GM18505 (cell line): ENCODE results near the gene TAF10.

Experiments used
- ATAC-seq: cut with Tn5 transposase; IDR thresholded peaks from one replicate; pipeline ENCODE4 v1.9.1; 2021; ENCODE audit not compliant: unreplicated experiment
- POLR2A ChIP-seq: IDR thresholded peaks from 4 replicates; pipeline ENCODE4 v1.6.1; 2011; ENCODE audit warnings: borderline replicate concordance; ENCODE audit not compliant: insufficient read depth, insufficient read length; ENCODE audit errors: extremely low read depth

TAF10 gene

DNA sequence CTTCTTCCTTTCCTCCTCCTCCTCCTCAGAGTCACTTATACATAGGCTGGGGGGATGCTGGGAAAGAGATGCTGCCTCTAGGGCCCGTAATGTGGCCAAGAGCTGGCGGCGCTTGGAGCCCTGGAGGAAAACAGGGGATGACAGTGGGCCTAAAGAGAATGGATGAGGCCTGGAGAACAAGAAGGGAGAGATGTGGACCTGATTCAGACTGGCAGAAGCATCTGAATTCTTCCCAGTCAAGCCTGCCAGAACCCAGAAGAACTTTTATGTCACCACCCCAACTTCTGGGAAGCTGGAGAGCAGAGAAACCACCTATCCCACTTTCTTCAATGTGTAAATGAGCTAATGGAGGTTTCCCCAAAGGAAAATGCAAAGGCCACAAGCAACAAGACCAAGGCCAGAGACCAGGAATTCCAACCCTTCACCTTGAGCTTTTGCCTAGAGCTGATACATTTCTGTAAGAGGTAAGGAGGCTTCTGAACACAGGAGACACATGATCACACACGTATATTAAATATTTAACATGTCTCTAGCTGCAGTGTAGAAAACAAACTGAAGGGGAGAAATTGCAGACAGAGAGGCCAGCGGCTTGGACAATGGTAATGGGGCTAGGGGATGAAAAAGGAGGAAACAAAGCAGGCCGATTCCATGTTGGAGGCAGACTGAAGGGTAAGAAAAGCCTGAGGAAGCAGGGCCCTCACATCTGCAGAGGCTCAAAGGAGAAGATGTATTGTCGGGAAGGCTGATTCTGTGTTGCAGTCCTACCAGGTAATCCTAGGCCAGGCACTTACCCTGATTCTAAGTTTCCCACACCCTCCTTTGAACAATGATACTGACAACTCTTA, 9.7 kb downstream of the TAF10 start:
- ATAC-seq = no peak
- no peak for TF ChIP-seq POLR2A

GRCh38 chr11:6601041-6601461, 11.0 kb downstream of the TAF10 start:
- TF ChIP-seq POLR2A = no peak
- ATAC-seq = no peak

DNA sequence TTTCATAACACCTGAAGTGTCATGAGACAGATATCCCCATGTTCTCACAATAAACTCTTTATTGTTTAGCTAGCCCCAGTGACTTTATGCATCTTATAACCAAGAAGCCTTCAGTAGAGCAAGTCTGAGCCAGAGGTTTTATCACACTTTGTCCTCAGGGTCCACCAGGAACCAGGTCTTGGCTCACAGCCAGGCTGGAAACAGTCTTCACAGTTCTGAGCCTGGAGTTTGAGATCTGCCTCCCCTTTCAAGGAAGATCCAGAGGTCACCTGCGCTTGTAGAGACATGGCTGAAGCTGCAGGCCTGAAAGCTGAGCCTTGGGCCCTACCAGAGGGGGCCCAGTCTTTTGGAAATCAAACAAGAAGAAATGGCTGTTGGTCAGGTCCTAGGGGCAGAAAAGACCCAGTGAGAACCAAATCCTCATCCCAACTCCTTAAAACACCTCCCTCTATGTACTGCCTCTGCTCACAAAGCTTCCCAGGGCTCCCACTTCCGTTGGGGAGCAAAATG, 12.1 kb downstream of the TAF10 start:
- no peak for ATAC-seq
- TF ChIP-seq POLR2A = no peak

GRCh38 chr11:6599449-6599848, 12.6 kb downstream of the TAF10 start:
- no peak for TF ChIP-seq POLR2A
- no peak for ATAC-seq

GRCh38 chr11:6598555-6598954, 13.5 kb downstream of the TAF10 start:
- no peak for ATAC-seq
- no peak for TF ChIP-seq POLR2A

- ATAC-seq = no peak
- no peak for TF ChIP-seq POLR2A
These were observed 15.7 kb downstream of the TAF10 start for GRCh38 chr11:6596239-6596877.

DNA sequence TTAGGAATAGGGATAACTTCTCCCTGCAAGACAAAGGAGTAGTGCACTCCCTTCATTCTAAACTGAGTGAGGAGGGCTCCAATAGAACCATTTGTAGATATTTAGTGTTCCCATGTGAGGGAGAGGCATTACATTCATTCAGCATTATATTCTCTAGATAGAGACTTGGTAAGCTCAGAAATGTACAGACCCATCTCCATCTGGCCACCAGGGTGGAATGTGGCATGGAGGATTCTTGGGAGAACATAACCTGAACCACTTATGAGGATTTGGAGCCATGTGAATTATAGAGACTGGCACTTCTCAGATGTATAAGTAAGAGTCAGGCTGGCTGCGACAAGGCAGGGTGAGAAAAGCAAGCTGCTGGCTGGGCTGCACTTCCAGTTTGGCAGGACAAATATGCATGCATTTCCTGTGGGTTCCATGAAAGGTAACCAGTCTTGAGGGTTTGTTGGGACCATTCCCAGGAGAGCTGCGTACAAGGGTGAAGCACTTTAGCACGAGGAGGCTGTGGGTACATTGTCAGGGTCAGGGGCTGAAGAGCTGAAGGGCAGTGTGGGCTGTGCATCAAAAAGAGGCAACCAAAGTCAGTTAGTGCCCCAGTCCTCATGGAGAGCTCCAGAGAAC, 17.8 kb downstream of the TAF10 start:
- no peak for TF ChIP-seq POLR2A

DNA sequence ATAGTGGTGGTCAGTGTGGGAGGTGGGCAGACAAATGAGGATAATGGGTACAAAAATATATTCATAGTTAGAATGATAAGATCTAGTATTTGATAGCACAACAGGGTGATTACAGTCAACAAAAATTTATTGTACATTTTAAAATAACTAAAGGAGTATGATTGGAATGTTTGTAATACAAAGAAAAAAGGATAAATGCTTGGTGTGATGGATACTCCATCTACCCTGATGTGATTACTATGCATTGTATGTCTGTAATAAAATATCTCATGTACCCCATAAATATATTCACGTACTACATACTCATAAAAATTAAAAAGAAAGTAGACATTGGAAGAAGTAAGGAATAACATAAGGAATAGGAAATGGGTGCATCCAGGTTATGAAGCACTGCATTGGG, 24.0 kb downstream of the TAF10 start:
- ATAC-seq = no peak
- no peak for TF ChIP-seq POLR2A

More for the DNA sequence above, 17.8 kb downstream of the TAF10 start:
- ATAC-seq = no peak

- no peak for TF ChIP-seq POLR2A
- ATAC-seq = no peak
These were observed 24.6 kb downstream of the TAF10 start for GRCh38 chr11:6587360-6587953.

GRCh38 chr11:6586434-6587359, 25.3 kb downstream of the TAF10 start:
- no peak for TF ChIP-seq POLR2A
- no peak for ATAC-seq

- no peak for TF ChIP-seq POLR2A
- no peak for ATAC-seq
These were observed 27.5 kb downstream of the TAF10 start for GRCh38 chr11:6584528-6584927.

GRCh38 chr11:6583584-6583983, 28.4 kb downstream of the TAF10 start:
- no peak for ATAC-seq
- no peak for TF ChIP-seq POLR2A

- ATAC-seq = no peak
- no peak for TF ChIP-seq POLR2A
These were observed 32.3 kb downstream of the TAF10 start for GRCh38 chr11:6579681-6580080.

DNA sequence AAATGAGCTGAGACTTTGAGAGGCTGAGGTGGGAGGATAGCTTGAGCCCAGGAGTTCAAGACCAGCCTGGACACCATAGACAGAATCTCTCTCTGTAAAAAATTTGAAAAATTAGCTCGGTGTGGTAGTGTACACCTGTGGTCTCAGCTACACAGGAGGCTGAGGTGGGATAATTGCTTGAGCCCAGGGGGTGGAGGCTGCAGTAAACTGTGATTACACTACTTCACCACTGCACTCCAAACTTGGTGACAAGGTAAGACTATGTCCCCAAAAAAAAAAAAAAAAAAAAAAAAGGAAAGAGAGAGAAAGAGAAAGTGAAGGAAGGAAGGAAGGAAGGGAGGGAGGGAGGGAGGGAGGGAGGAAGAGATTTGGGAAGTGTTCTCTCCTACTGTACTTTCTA, 33.9 kb downstream of the TAF10 start:
- ATAC-seq = no peak
- TF ChIP-seq POLR2A = no peak
